HCT116 (cell line): ENCODE data around the gene RNF151. TPM values are rescaled to one million over a fixed set of nuclear protein-coding genes. Genes with fewer than 3 reads are reported as not detected.

Source experiments
- ATAC-seq: fragments of 200-7000 bp; cut with Tn5 transposase; 2 replicates; pipeline ENCODE4 v1.9.1; 2020; ENCODE audit warnings: mild to moderate bottlenecking, moderate library complexity
- BruUV-seq: library from RNA; stranded (reverse); fragments of 400-500 nt; replicated peaks from 2 replicates; lab custom pipeline; 2021; lab: Mats Ljungman, UMichigan
- CTCF ChIA-PET: fragments of 300-600 bp; sonication (Branson Sonifier 250); formaldehyde crosslinking; loops from one replicate; lab custom pipeline; 2021; ENCODE audit warnings: antibody characterized with exemption; lab: Charles Lee
- POLR2A ChIA-PET: fragments of 300-600, 350-600 bp; sonication (Branson Sonifier 250); formaldehyde crosslinking; loops from one replicate; lab custom pipeline; 2021; ENCODE audit warnings: antibody characterized with exemption; lab: Charles Lee
- RAD21 ChIA-PET, 2 experiments: fragments of 300-600 bp; sonication (Branson Sonifier 250); formaldehyde crosslinking; loops; one replicate each; lab custom pipeline; 2023; ENCODE audit warnings: low total read pairs in 2 of 2; ENCODE audit not compliant: uncharacterized antibody in 2 of 2, unreplicated experiment in 2 of 2, low non-redundant PET in 1 of 2; lab: Charles Lee
- DNase-seq: peaks from one replicate; pipeline ENCODE4 v3.0.0-alpha.2; 2010; ENCODE audit warnings: low read depth, low spot score
- H2AFZ ChIP-seq: fragments of 200-600 bp; shearing (Covaris generic), sonication (generic); 2 replicates; pipeline ENCODE4 v1.6.1; 2017; ENCODE audit warnings: low read depth, mixed run types, mixed read lengths, antibody characterized with exemption, low read length; ENCODE audit not compliant: poor library complexity, severe bottlenecking
- H3K27ac ChIP-seq: 2 replicates; pipeline ENCODE4 v1.5.1; 2012; ENCODE audit warnings: low read depth, low read length
- H3K27me3 ChIP-seq: fragments of 200-600 bp; sonication (generic); 2 replicates; pipeline ENCODE4 v1.6.1; 2016; ENCODE audit warnings: mixed run types, low read length, mixed read lengths; ENCODE audit not compliant: insufficient read depth
- H3K36me3 ChIP-seq, 2 experiments: fragments of 200-500 bp in 1 of 2; fragments of 200-600 bp in 1 of 2; sonication (Bioruptor generic) in 1 of 2; sonication (generic) in 1 of 2; 2 replicates each; pipeline versions ENCODE4 v1.5.1 to v1.6.1; 2014 to 2016; ENCODE audit warnings: low read length in 2 of 2, inconsistent platforms in 1 of 2, mixed read lengths in 1 of 2, mixed run types in 1 of 2; ENCODE audit not compliant: insufficient read depth in 2 of 2, control insufficient read depth in 1 of 2
- H3K4me1 ChIP-seq, 2 experiments: fragments of 200-600 bp in 1 of 2; sonication (generic) in 1 of 2; 2 replicates each; pipeline versions ENCODE4 v1.5.1 to v1.6.1; 2012 to 2017; ENCODE audit warnings: low read length in 2 of 2, inconsistent platforms in 1 of 2, mild to moderate bottlenecking in 1 of 2, mixed read lengths in 1 of 2, mixed run types in 1 of 2, moderate library complexity in 1 of 2; ENCODE audit not compliant: insufficient read depth in 2 of 2, control insufficient read depth in 1 of 2
- H3K4me2 ChIP-seq: fragments of 200-600 bp; sonication (generic); 2 replicates; pipeline ENCODE4 v1.6.1; 2017; ENCODE audit warnings: mixed run types, low read length, mixed read lengths
- H3K4me3 ChIP-seq, 2 experiments: fragments of 200-600 bp in 1 of 2; sonication (generic) in 1 of 2; replicated peaks in 1 of 2; 2 replicates each; pipeline ENCODE4 v1.5.1; 2011 to 2016; ENCODE audit warnings: low read length in 2 of 2, control low read depth in 1 of 2, low read depth in 1 of 2, mild to moderate bottlenecking in 1 of 2, mixed read lengths in 1 of 2, mixed run types in 1 of 2
- H3K79me2 ChIP-seq: fragments of 200-600 bp; sonication (generic); 2 replicates; pipeline ENCODE4 v1.6.1; 2017; ENCODE audit warnings: mild to moderate bottlenecking, mixed run types, low read length, moderate library complexity, mixed read lengths; ENCODE audit not compliant: insufficient read depth
- H3K9ac ChIP-seq: fragments of 200-600 bp; sonication (generic); 2 replicates; pipeline ENCODE4 v1.6.1; 2016; ENCODE audit warnings: low read length, mixed read lengths
- H3K9me2 ChIP-seq: fragments of 200-600 bp; sonication (generic), shearing (Covaris generic); 2 replicates; pipeline ENCODE4 v1.6.1; 2017; ENCODE audit warnings: mixed run types, mild to moderate bottlenecking, moderate library complexity; ENCODE audit not compliant: insufficient read depth
- H3K9me3 ChIP-seq, 2 experiments: fragments of 200-500 bp in 1 of 2; fragments of 200-600 bp in 1 of 2; sonication (Bioruptor generic) in 1 of 2; sonication (generic) in 1 of 2; 2 replicates each; pipeline ENCODE4 v1.6.1; 2014 to 2017; ENCODE audit warnings: low read length in 2 of 2, mixed read lengths in 2 of 2, inconsistent platforms in 1 of 2, low read depth in 1 of 2, mild to moderate bottlenecking in 1 of 2, mixed run types in 1 of 2, moderate library complexity in 1 of 2; ENCODE audit not compliant: control insufficient read depth in 1 of 2, insufficient read depth in 1 of 2
- H4K20me1 ChIP-seq: fragments of 200-600 bp; sonication (generic), shearing (Covaris generic); 2 replicates; pipeline ENCODE4 v1.6.1; 2017; ENCODE audit warnings: mixed run types, mild to moderate bottlenecking, moderate library complexity; ENCODE audit not compliant: insufficient read depth
- ATF3 ChIP-seq: IDR thresholded peaks from 2 replicates; pipeline ENCODE4 v1.6.1; 2012
- ELF1 ChIP-seq: IDR thresholded peaks from 2 replicates; pipeline ENCODE4 v1.6.1; 2012; ENCODE audit warnings: low read depth, borderline replicate concordance
- EZH2phosphoT487 ChIP-seq: fragments of 200-600 bp; IDR thresholded peaks from 2 replicates; pipeline ENCODE4 v1.6.1; 2018; ENCODE audit warnings: antibody characterized with exemption, borderline replicate concordance
- FOSL1 ChIP-seq: IDR thresholded peaks from 2 replicates; pipeline ENCODE4 v1.6.1; 2012; ENCODE audit warnings: low read depth
- RAD21 ChIP-seq: IDR thresholded peaks from 2 replicates; pipeline ENCODE4 v1.6.1; 2012; ENCODE audit warnings: low read depth, mild to moderate bottlenecking
- ZBTB33 ChIP-seq: IDR thresholded peaks from 2 replicates; pipeline ENCODE4 v1.6.1; 2011; ENCODE audit warnings: mild to moderate bottlenecking, low read length, moderate library complexity; ENCODE audit not compliant: insufficient replicate concordance; ENCODE audit errors: extremely low read depth
- intact Hi-C: fragments of 100-400 bp; cut with micrococcal nuclease; formaldehyde crosslinking; loops from 2 replicates; pipeline ENCODE4 v1.10.0; 2022
- total RNA-seq: library from RNA; stranded (reverse); gene quantifications from one replicate; pipeline ENCODE4 v1.2.1, GENCODE V29; 2021; ENCODE audit not compliant: unreplicated experiment

Gene RNF151
- total RNA-seq, 1 experiment from 2014 or later = 0.30 TPM

- CTCF ChIA-PET = interaction anchor here (0.6 kb wide), 1 partner anchor 25 kb away, joined by 3 read pairs; no protein-coding TSS in a partner anchor
- Histone ChIP-seq H3K9me3 (no peaks in the 10 kb centered on the region), H3K79me2 (peaks cover 17% of the 10 kb centered on the region), H3K9ac (peak within 1 kb of the TSS; percentile 57), H3K4me2 (peak within 1 kb of the TSS; percentile 67), H3K27me3 (no peaks in the 10 kb centered on the region), H2AFZ (no peak within 1 kb of the TSS), H3K4me3 (peak within 1 kb of the TSS; percentile 53 to 60), H3K9me2 (no peaks in the 10 kb centered on the region), H3K36me3 (peaks cover 6 to 14% of the 10 kb centered on the region in 2 experiments; a peak in 2 of 4 replicates), H3K27ac (peak within 1 kb of the TSS; percentile 65), H3K4me1 (peaks cover 20 to 45% of the 10 kb centered on the region in 2 experiments), H4K20me1 (no peaks in the 10 kb centered on the region)
- TF ChIP-seq FOSL1 (no peak), EZH2phosphoT487 (no peak), ZBTB33 (no peak), RAD21 (no peak), ELF1 (no peak), ATF3 (no peak)
- no peak for DNase-seq
- ATAC-seq = peak; percentile 49
- intact Hi-C loops = no loop called here
- RAD21 ChIA-PET = no interaction called here
- BruUV-seq = no TSS peak
- POLR2A ChIA-PET = no interaction called here
These were observed 22.8 kb downstream of the RNF151 start, which contains the start of gene SYNGR3 for GRCh38 chr16:1989209-1990100. Gene SYNGR3, plus strand, starts transcription at chr16:1989970. Its CDS starts 133 bp downstream, at chr16:1990103.
